IMR-90 (cell line): ENCODE results near the gene SDCCAG8. TPM values are rescaled to one million over a fixed set of nuclear protein-coding genes. Genes with fewer than 3 reads are reported as not detected.

Experiments used
- ATAC-seq: fragments of 200-7000 bp; cut with Tn5 transposase; 2 replicates; pipeline ENCODE4 v1.9.1; 2020; ENCODE audit warnings: low read depth, mild to moderate bottlenecking, moderate library complexity
- BruUV-seq: library from RNA; stranded (reverse); fragments of 400-500 nt; replicated peaks from 2 replicates; lab custom pipeline; 2021; lab: Mats Ljungman, UMichigan
- CTCF ChIA-PET: fragments of 300-600 bp; formaldehyde crosslinking; extraction: SDS; loops from one replicate; lab custom pipeline; 2021; ENCODE audit warnings: antibody characterized with exemption; lab: Yijun Ruan, JAX
- POLR2A ChIA-PET: fragments of 300-600 bp; sonication (Branson Sonifier 250); formaldehyde crosslinking; loops from one replicate; lab custom pipeline; 2022; ENCODE audit warnings: antibody characterized with exemption; ENCODE audit not compliant: unreplicated experiment; lab: Charles Lee
- DNase-seq: peaks from one replicate; pipeline ENCODE4 v3.0.0; 2013
- H2AFZ ChIP-seq: replicated peaks from 2 replicates; pipeline ENCODE3; 2013; ENCODE audit warnings: low read length, mild to moderate bottlenecking; ENCODE audit not compliant: poor library complexity
- H2AK5ac ChIP-seq: 2 replicates; pipeline ENCODE4 v1.6.1; 2013; ENCODE audit warnings: low read depth, low read length, inconsistent platforms
- H2AK9ac ChIP-seq: replicated peaks from 2 replicates; pipeline ENCODE3; 2013; ENCODE audit warnings: mild to moderate bottlenecking, low read depth, low read length, moderate library complexity; ENCODE audit not compliant: poor library complexity
- H2BK120ac ChIP-seq: 2 replicates; pipeline ENCODE4 v1.6.1; 2013; ENCODE audit warnings: low read depth, low read length, inconsistent platforms
- H2BK15ac ChIP-seq: 3 replicates; pipeline ENCODE4 v1.6.1; 2013; ENCODE audit warnings: low read depth, low read length, inconsistent platforms
- H2BK20ac ChIP-seq: 2 replicates; pipeline ENCODE4 v1.6.1; 2013; ENCODE audit warnings: low read depth, mild to moderate bottlenecking, inconsistent platforms, low read length, moderate library complexity
- H2BK5ac ChIP-seq: 2 replicates; pipeline ENCODE4 v1.6.1; 2013; ENCODE audit warnings: mild to moderate bottlenecking, low read depth, low read length, inconsistent platforms; ENCODE audit not compliant: poor library complexity, severe bottlenecking
- H3K14ac ChIP-seq: replicated peaks from 2 replicates; pipeline ENCODE4 v1.6.1; 2013; ENCODE audit warnings: low read depth, low read length, inconsistent platforms
- H3K18ac ChIP-seq: 2 replicates; pipeline ENCODE4 v1.6.1; 2013; ENCODE audit warnings: low read depth, low read length, control low read depth
- H3K23ac ChIP-seq: 2 replicates; pipeline ENCODE4 v1.6.1; 2013; ENCODE audit warnings: low read depth, low read length, inconsistent platforms
- H3K27ac ChIP-seq: 2 replicates; pipeline ENCODE4 v1.5.1; 2013; ENCODE audit warnings: mild to moderate bottlenecking, control low read depth, low read length; ENCODE audit not compliant: insufficient read depth
- H3K27me3 ChIP-seq: 2 replicates; pipeline ENCODE4 v1.6.1; 2013; ENCODE audit warnings: low read length; ENCODE audit not compliant: control insufficient read depth, insufficient read depth
- H3K36me3 ChIP-seq: 2 replicates; pipeline ENCODE4 v1.6.1; 2013; ENCODE audit warnings: low read length, mixed read lengths; ENCODE audit not compliant: control insufficient read depth, insufficient read depth
- H3K4ac ChIP-seq: 2 replicates; pipeline ENCODE4 v1.6.1; 2013; ENCODE audit warnings: low read depth, low read length, inconsistent platforms
- H3K4me1 ChIP-seq: 2 replicates; pipeline ENCODE4 v1.6.1; 2013; ENCODE audit warnings: low read length, mixed read lengths; ENCODE audit not compliant: control insufficient read depth, insufficient read depth
- H3K4me2 ChIP-seq: 2 replicates; pipeline ENCODE4 v1.6.1; 2013; ENCODE audit warnings: low read depth, mild to moderate bottlenecking, control low read depth, low read length, moderate library complexity
- H3K4me3 ChIP-seq: 2 replicates; pipeline ENCODE4 v1.5.1; 2013; ENCODE audit warnings: low read depth, mild to moderate bottlenecking, control low read depth, low read length, moderate library complexity; ENCODE audit not compliant: insufficient read depth
- H3K56ac ChIP-seq: 2 replicates; pipeline ENCODE4 v1.6.1; 2013; ENCODE audit warnings: low read length, inconsistent platforms; ENCODE audit not compliant: insufficient read depth; ENCODE audit errors: extremely low read depth
- H3K79me1 ChIP-seq, 2 experiments: 2 replicates each; pipeline ENCODE4 v1.6.1; 2013; ENCODE audit warnings: low read length in 2 of 2, inconsistent platforms in 1 of 2, low read depth in 1 of 2
- H3K9ac ChIP-seq: 2 replicates; pipeline ENCODE4 v1.6.1; 2013; ENCODE audit warnings: low read depth, low read length, control low read depth
- H3K9me1 ChIP-seq: 2 replicates; pipeline ENCODE4 v1.6.1; 2013; ENCODE audit warnings: low read length, inconsistent platforms; ENCODE audit not compliant: insufficient read depth
- H3K9me3 ChIP-seq: 2 replicates; pipeline ENCODE4 v1.6.1; 2013; ENCODE audit warnings: low read length; ENCODE audit not compliant: control insufficient read depth, insufficient read depth
- H4K20me1 ChIP-seq: 2 replicates; pipeline ENCODE4 v1.6.1; 2013; ENCODE audit warnings: low read length, inconsistent platforms; ENCODE audit not compliant: insufficient read depth
- H4K5ac ChIP-seq: 2 replicates; pipeline ENCODE4 v1.6.1; 2013; ENCODE audit warnings: mild to moderate bottlenecking, low read depth, low read length, control low read depth
- H4K8ac ChIP-seq, 2 experiments: 2 replicates each; pipeline ENCODE4 v1.6.1; 2013; ENCODE audit warnings: low read depth in 2 of 2, low read length in 2 of 2, control low read depth in 1 of 2, inconsistent platforms in 1 of 2
- H4K91ac ChIP-seq: 2 replicates; pipeline ENCODE4 v1.6.1; 2013; ENCODE audit warnings: low read depth, low read length, inconsistent platforms; ENCODE audit not compliant: insufficient read depth
- BHLHE40 ChIP-seq: fragments of 150-350 bp; IDR thresholded peaks from 2 replicates; pipeline ENCODE4 v1.6.1; 2016; ENCODE audit warnings: mild to moderate bottlenecking, low read depth, low read length
- RCOR1 ChIP-seq: IDR thresholded peaks from 2 replicates; pipeline ENCODE4 v1.6.1; 2012; ENCODE audit warnings: mild to moderate bottlenecking, low read length, improper control_type of control experiment; ENCODE audit not compliant: insufficient replicate concordance
- WGBS, 2 experiments: methylation state at CpG; one replicate each; pipeline versions ENCODE4 v1.1.5 to v1.1.7; 2013; ENCODE audit warnings: missing lambda C conversion rate in 2 of 2; ENCODE audit not compliant: insufficient read length in 1 of 2; ENCODE audit errors: extremely low coverage in 2 of 2; 5-methylcytosine and 5-hydroxymethylcytosine counted together
- dilution Hi-C: fragments of 300-500 bp; cut with HindIII; formaldehyde crosslinking; loops from one replicate; pipeline ENCODE4 v1.14.3; 2018; ENCODE audit warnings: low sequenced_read_pairs; ENCODE audit not compliant: unreplicated experiment
- in situ Hi-C: fragments of 300-500 bp; cut with MboI; formaldehyde crosslinking; loops from 3 replicates; pipeline ENCODE4 v1.14.3; 2019; ENCODE audit warnings: low sequenced_read_pairs, inconsistent platforms, mixed read lengths
- intact Hi-C: fragments of 100-400 bp; cut with micrococcal nuclease; formaldehyde crosslinking; loops from 2 replicates; pipeline ENCODE4 v1.10.0; 2022
- polyA plus RNA-seq, 3 experiments: library from polyadenylated mRNA; depleted of rRNA; stranded (reverse); fragments of >200 nt; gene quantifications; 2 replicates each; pipeline ENCODE4 v1.2.3, GENCODE V29; 2012; ENCODE audit warnings: low replicate concordance in 1 of 3
- total RNA-seq: library from RNA; depleted of rRNA; stranded (reverse); fragments of >200 nt; gene quantifications from 2 replicates; pipeline ENCODE4 v1.2.3, GENCODE V29; 2012

Gene SDCCAG8
- total and polyA plus RNA-seq, 2 of the 4 experiments (the other 2 are of a cell fraction): 25.2 to 46.8 TPM

GRCh38 chr1:243411472-243411871 is 155.6 kb downstream of the SDCCAG8 start:
- peaks cover 1% of the 10 kb centered on the region; the same call in 1 of the 2 replicates for H3K9me1 ChIP-seq
- peaks cover 2% of the 10 kb centered on the region; the same call in 1 of the 2 replicates for H3K36me3 ChIP-seq
- H3K4me3 ChIP-seq: no peak overlapping the region
- no peak overlapping the region for H3K14ac ChIP-seq
- no peak overlapping the region for H2BK5ac ChIP-seq
- H3K27ac ChIP-seq: no peak overlapping the region
- H2AFZ ChIP-seq: no peak overlapping the region
- no peak overlapping the region for H2BK20ac ChIP-seq
- H3K9ac ChIP-seq: no peak overlapping the region
- DNase-seq (no peak), ATAC-seq (no peak)
- no peak overlapping the region for H2AK5ac ChIP-seq
- H3K27me3 ChIP-seq: no peaks in the 10 kb centered on the region
- TF ChIP-seq BHLHE40 (no peak), RCOR1 (no peak)
- no peaks in the 10 kb centered on the region for H3K4me1 ChIP-seq
- H3K4me2 ChIP-seq: no peak overlapping the region
- H4K20me1 ChIP-seq: no peaks in the 10 kb centered on the region
- no peak overlapping the region; a peak in 1 of 4 replicates for H4K8ac ChIP-seq
- no peak overlapping the region for H3K18ac ChIP-seq
- no peak overlapping the region for H4K5ac ChIP-seq
- WGBS, 2 experiments: no CpG with 5 or more reads among the region's 5 CpGs
- no peak overlapping the region for H2AK9ac ChIP-seq
- H2BK15ac ChIP-seq: no peak overlapping the region
- in situ Hi-C loops (no loop called here), intact Hi-C loops (no loop called here), dilution Hi-C loops (no loop called here)
- ChIA-PET CTCF (no interaction called here), POLR2A (no interaction called here)
- no peak overlapping the region for H3K23ac ChIP-seq
- no peak overlapping the region for H3K4ac ChIP-seq
- no peak overlapping the region for H2BK120ac ChIP-seq
- H3K79me1 ChIP-seq: no peaks in the 10 kb centered on the region
- BruUV-seq: no TSS peak
- H3K56ac ChIP-seq: no peak overlapping the region
- H3K9me3 ChIP-seq: no peaks in the 10 kb centered on the region
- no peak overlapping the region for H4K91ac ChIP-seq
